Esophagus muscularis mucosa (tissue), 4 donors: ENCODE results near the gene DNAJC11.

ENCODE experiments used
- EP300 ChIP-seq: sonication (generic); formaldehyde crosslinking; IDR thresholded peaks from one replicate; pipeline ENCODE4 v1.6.1; 2017; ENCODE audit warnings: antibody characterized with exemption
- POLR2A ChIP-seq: fragments of 450-650 bp; IDR thresholded peaks from one replicate; pipeline ENCODE4 v1.6.1; 2017; ENCODE audit warnings: antibody characterized with exemption, moderate library complexity, mild to moderate bottlenecking, low read depth
- POLR2AphosphoS5 ChIP-seq, 2 donors: sonication (generic); formaldehyde crosslinking; IDR thresholded peaks; one replicate each; pipeline ENCODE4 v1.6.1; 2017; ENCODE audit warnings: antibody characterized with exemption in 2 of 2
- TF ChIP-seq, protein P1 (sequence below), 3 experiments: fragments of 200-600 bp in 2 of 3; fragments of 450-650 bp in 1 of 3; sonication (generic) in 2 of 3; IDR thresholded peaks; one replicate each; pipeline ENCODE4 v1.5.1; 2017 to 2019; ENCODE audit warnings: antibody characterized with exemption in 3 of 3, mild to moderate bottlenecking in 2 of 3, moderate library complexity in 1 of 3

GRCh38 chr1:6621429-6622391 lies 79.9 kb downstream of the DNAJC11 start:
- no peak for TF ChIP-seq POLR2A
- TF ChIP-seq, protein P1, sequence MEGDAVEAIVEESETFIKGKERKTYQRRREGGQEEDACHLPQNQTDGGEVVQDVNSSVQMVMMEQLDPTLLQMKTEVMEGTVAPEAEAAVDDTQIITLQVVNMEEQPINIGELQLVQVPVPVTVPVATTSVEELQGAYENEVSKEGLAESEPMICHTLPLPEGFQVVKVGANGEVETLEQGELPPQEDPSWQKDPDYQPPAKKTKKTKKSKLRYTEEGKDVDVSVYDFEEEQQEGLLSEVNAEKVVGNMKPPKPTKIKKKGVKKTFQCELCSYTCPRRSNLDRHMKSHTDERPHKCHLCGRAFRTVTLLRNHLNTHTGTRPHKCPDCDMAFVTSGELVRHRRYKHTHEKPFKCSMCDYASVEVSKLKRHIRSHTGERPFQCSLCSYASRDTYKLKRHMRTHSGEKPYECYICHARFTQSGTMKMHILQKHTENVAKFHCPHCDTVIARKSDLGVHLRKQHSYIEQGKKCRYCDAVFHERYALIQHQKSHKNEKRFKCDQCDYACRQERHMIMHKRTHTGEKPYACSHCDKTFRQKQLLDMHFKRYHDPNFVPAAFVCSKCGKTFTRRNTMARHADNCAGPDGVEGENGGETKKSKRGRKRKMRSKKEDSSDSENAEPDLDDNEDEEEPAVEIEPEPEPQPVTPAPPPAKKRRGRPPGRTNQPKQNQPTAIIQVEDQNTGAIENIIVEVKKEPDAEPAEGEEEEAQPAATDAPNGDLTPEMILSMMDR (IDR thresholded peaks at IDR 0.05) = no peak
- no peak for TF ChIP-seq EP300
- TF ChIP-seq POLR2AphosphoS5 (IDR thresholded peaks at IDR 0.05) = no peak
